ENCODE measurements around the gene DNAH14. TPM values are rescaled to one million over a fixed set of nuclear protein-coding genes. Genes with fewer than 3 reads are reported as not detected.

The DNAH14 gene
- total and polyA plus RNA-seq, 2 experiments from 2014 or later: 55.3 to 80.2 TPM

- TF ChIP-seq REST (IDR thresholded peaks at IDR 0.05; ENCODE audit: unreplicated experiment) (no peak), JUNB (IDR thresholded peaks at IDR 0.05; ENCODE audit: unreplicated experiment) (no peak)
These were observed 426.4 kb downstream of the DNAH14 start (continued) for GRCh38 chr1:225355863-225356262.

- no peak overlapping the region for H3K27ac Mint-ChIP-seq
- Histone ChIP-seq H4K20me1 (replicated peaks; ENCODE audit: insufficient read depth) (no peaks in the 10 kb centered on the region), H3K79me2 (replicated peaks; ENCODE audit: insufficient read depth) (no peaks in the 10 kb centered on the region), H3K9me2 (ENCODE audit: insufficient read depth) (no peaks in the 10 kb centered on the region), H3K27me3 (ENCODE audit: insufficient read depth) (peaks cover 10% of the 10 kb centered on the region), H3K4me1 (ENCODE audit: insufficient read depth) (no peaks in the 10 kb centered on the region), H3K4me3 (no peak overlapping the region), H2AFZ (no peak overlapping the region), H3K27ac (ENCODE audit: low read depth) (no peak overlapping the region), H3K4me2 (no peak overlapping the region), H3K36me3 (ENCODE audit: insufficient read depth) (no peaks in the 10 kb centered on the region), H3F3A (replicated peaks; ENCODE audit: low read depth) (no peaks in the 10 kb centered on the region)
- no peaks in the 10 kb centered on the region for H3K9me3 Mint-ChIP-seq
- no peaks in the 10 kb centered on the region for H3K36me3 Mint-ChIP-seq (ENCODE audit: low read depth)
- no peaks in the 10 kb centered on the region for H3K4me1 Mint-ChIP-seq
- no peak for DNase-seq (ENCODE audit: low spot score)
- ATAC-seq: no peak
- no peaks in the 10 kb centered on the region for H3K27me3 Mint-ChIP-seq (ENCODE audit: insufficient read depth, low read depth, poor library complexity)
- TF ChIP-seq ZNF462 (CRISPR knock-in tag; IDR thresholded peaks at IDR 0.05) (no peak), EZH2phosphoT487 (IDR thresholded peaks at IDR 0.05; ENCODE audit: unreplicated experiment) (no peak), JUNB (IDR thresholded peaks at IDR 0.05; ENCODE audit: unreplicated experiment) (no peak), STAT1 (IDR thresholded peaks at IDR 0.05; ENCODE audit: unreplicated experiment) (no peak), ZNF114 (CRISPR knock-in tag; IDR thresholded peaks at IDR 0.05) (no peak), POLR2AphosphoS5 (IDR thresholded peaks at IDR 0.05; ENCODE audit: low read depth) (no peak), ETS1 (IDR thresholded peaks at IDR 0.05) (no peak), NANOG (IDR thresholded peaks at IDR 0.05; ENCODE audit: borderline replicate concordance) (no peak), ZNF331 (CRISPR knock-in tag; IDR thresholded peaks at IDR 0.05; ENCODE audit: low read depth) (no peak), EZH2 (IDR thresholded peaks at IDR 0.05; ENCODE audit: low read depth, unreplicated experiment) (no peak)
- H3K4me3 Mint-ChIP-seq: no peak overlapping the region
These were observed 430.6 kb downstream of the DNAH14 start for GRCh38 chr1:225360119-225360518.

Data from GM23338 (cell line).